ENCODE results near the gene ELF5.

Gene ELF5

GRCh38 chr11:34519595-34520235, 6.1 kb upstream of the ELF5 start:
- Histone ChIP-seq H3K4me3 (ENCODE audit: insufficient read depth, low read length, poor library complexity, severe bottlenecking) (no peak overlapping the region), H3K27ac (ENCODE audit: low read depth, low read length) (no peak overlapping the region), H4K20me1 (ENCODE audit: low read depth, low read length) (no peaks in the 10 kb centered on the region), H3K9me2 (replicated peaks; ENCODE audit: insufficient read depth, low read length) (no peaks in the 10 kb centered on the region), H3K36me3 (ENCODE audit: low read length) (no peaks in the 10 kb centered on the region), H3K79me2 (ENCODE audit: insufficient read depth, low read length) (no peaks in the 10 kb centered on the region), H2AFZ (ENCODE audit: low read depth, low read length, severe bottlenecking) (no peak overlapping the region), H3K9ac (ENCODE audit: low read length) (no peak overlapping the region), H3K4me2 (ENCODE audit: low read depth, low read length, poor library complexity, severe bottlenecking) (no peak overlapping the region), H3F3A (ENCODE audit: insufficient read depth) (no peaks in the 10 kb centered on the region), H3K27me3 (ENCODE audit: low read length) (no peaks in the 10 kb centered on the region), H3K9me3 (ENCODE audit: insufficient read depth, low read length) (no peaks in the 10 kb centered on the region)
- no peak for TF ChIP-seq CTCF (IDR thresholded peaks at IDR 0.05; ENCODE audit: insufficient read depth, low read length, poor library complexity, severe bottlenecking)
- TF ChIP-seq EZH2phosphoT487 (conservative IDR thresholded peaks at IDR 0.05; ENCODE audit: low read length), result no peak

- Histone ChIP-seq H3K27ac (ENCODE audit: low read depth, low read length) (no peak overlapping the region), H3K27me3 (ENCODE audit: low read length) (no peaks in the 10 kb centered on the region), H4K20me1 (ENCODE audit: low read depth, low read length) (no peaks in the 10 kb centered on the region), H2AFZ (ENCODE audit: low read depth, low read length, severe bottlenecking) (no peak overlapping the region), H3K4me3 (ENCODE audit: insufficient read depth, low read length, poor library complexity, severe bottlenecking) (no peak overlapping the region), H3K9ac (ENCODE audit: low read length) (no peak overlapping the region), H3K36me3 (ENCODE audit: low read length) (no peaks in the 10 kb centered on the region), H3K79me2 (ENCODE audit: insufficient read depth, low read length) (no peaks in the 10 kb centered on the region), H3K9me2 (replicated peaks; ENCODE audit: insufficient read depth, low read length) (no peaks in the 10 kb centered on the region), H3F3A (ENCODE audit: insufficient read depth) (no peaks in the 10 kb centered on the region), H3K4me2 (ENCODE audit: low read depth, low read length, poor library complexity, severe bottlenecking) (no peak overlapping the region), H3K9me3 (ENCODE audit: insufficient read depth, low read length) (no peaks in the 10 kb centered on the region)
- TF ChIP-seq EZH2phosphoT487 (conservative IDR thresholded peaks at IDR 0.05; ENCODE audit: low read length), result no peak
- no peak for TF ChIP-seq CTCF (IDR thresholded peaks at IDR 0.05; ENCODE audit: insufficient read depth, low read length, poor library complexity, severe bottlenecking)
Observed at GRCh38 chr11:34516247-34517040, 2.9 kb upstream of the ELF5 start.

- H3K27ac ChIP-seq (ENCODE audit: low read depth, low read length), result no peak overlapping the region
Observed at GRCh38 chr11:34514597-34514996, 1.0 kb upstream of the ELF5 start.

More at GRCh38 chr11:34514597-34514996, 1.0 kb upstream of the ELF5 start:
- Histone ChIP-seq H3F3A (ENCODE audit: insufficient read depth) (no peaks in the 10 kb centered on the region), H3K9me3 (ENCODE audit: insufficient read depth, low read length) (no peaks in the 10 kb centered on the region), H3K4me3 (ENCODE audit: insufficient read depth, low read length, poor library complexity, severe bottlenecking) (no peak overlapping the region), H2AFZ (ENCODE audit: low read depth, low read length, severe bottlenecking) (no peak overlapping the region), H3K79me2 (ENCODE audit: insufficient read depth, low read length) (no peaks in the 10 kb centered on the region), H3K4me2 (ENCODE audit: low read depth, low read length, poor library complexity, severe bottlenecking) (no peak overlapping the region), H4K20me1 (ENCODE audit: low read depth, low read length) (no peaks in the 10 kb centered on the region), H3K36me3 (ENCODE audit: low read length) (no peaks in the 10 kb centered on the region), H3K27me3 (ENCODE audit: low read length) (no peaks in the 10 kb centered on the region), H3K9ac (ENCODE audit: low read length) (no peak overlapping the region), H3K9me2 (replicated peaks; ENCODE audit: insufficient read depth, low read length) (no peaks in the 10 kb centered on the region)
- TF ChIP-seq CTCF (IDR thresholded peaks at IDR 0.05; ENCODE audit: insufficient read depth, low read length, poor library complexity, severe bottlenecking) (no peak), EZH2phosphoT487 (conservative IDR thresholded peaks at IDR 0.05; ENCODE audit: low read length) (no peak)
